Ovary (tissue), 9 donors: Measurements from ENCODE around the gene PER1. TPM values are rescaled to one million over a fixed set of nuclear protein-coding genes. Genes with fewer than 3 reads are reported as not detected.

ENCODE experiments used
- DNase-seq, 5 donors: peaks; one replicate each; pipeline ENCODE4 v3.0.0-alpha.2; 2019 to 2020
- H3K27ac ChIP-seq, 2 donors: fragments of 200-600 bp; one replicate each; pipeline versions ENCODE4 v1.5.1 to v1.8.0; 2019 to 2022
- H3K27me3 ChIP-seq: fragments of 200-600 bp; one replicate; pipeline ENCODE4 v1.8.0; 2022
- H3K36me3 ChIP-seq: fragments of 200-600 bp; sonication (generic); one replicate; pipeline ENCODE4 v1.5.1; 2019
- H3K4me1 ChIP-seq: one replicate; pipeline ENCODE4 v1.8.1; 2013; ENCODE audit warnings: mild to moderate bottlenecking, moderate library complexity; ENCODE audit not compliant: insufficient read depth
- H3K4me3 ChIP-seq: fragments of 200-600 bp; sonication (generic); one replicate; pipeline ENCODE4 v1.5.1; 2017
- H3K9me3 ChIP-seq, 2 donors: fragments of 200-600 bp in 1 of 2; sonication (generic) in 1 of 2; one replicate each; pipeline versions ENCODE4 v1.5.1 to v1.8.1; 2013 to 2019; ENCODE audit warnings: mild to moderate bottlenecking in 1 of 2, moderate library complexity in 1 of 2
- CTCF ChIP-seq, 3 donors: fragments of 450-650 bp in 2 of 3; fragments of 200-600 bp in 1 of 3; IDR thresholded peaks; one replicate each; pipeline versions ENCODE4 v1.5.1 to v1.8.0; 2016 to 2022; ENCODE audit warnings: antibody characterized with exemption in 3 of 3, mild to moderate bottlenecking in 1 of 3
- EP300 ChIP-seq: sonication (generic); formaldehyde crosslinking; IDR thresholded peaks from one replicate; pipeline ENCODE4 v1.6.1; 2017; ENCODE audit warnings: antibody characterized with exemption
- POLR2A ChIP-seq: fragments of 450-650 bp; IDR thresholded peaks from one replicate; pipeline ENCODE4 v1.6.1; 2017; ENCODE audit warnings: antibody characterized with exemption, mild to moderate bottlenecking, moderate library complexity
- WGBS, 3 donors: extraction: QIAGEN DNeasy Blood & Tissue Kit in 1 of 3; methylation state at CpG; one replicate each; pipeline versions ENCODE4 v1.1.5 to v1.1.7; 2013 to 2017; 5-methylcytosine and 5-hydroxymethylcytosine counted together
- intact Hi-C, 4 donors: fragments of 100-400 bp; cut with DNase I; formaldehyde crosslinking; loops; one replicate each; pipeline versions ENCODE4 v1.11.0 to v1.15.1; 2022 to 2023
- polyA plus RNA-seq, 2 donors: library from polyadenylated mRNA; stranded (reverse); fragments of 200-250 nt in 1 of 2; fragments of 350-450 nt in 1 of 2; fragmentation: Illumina TruSeq in 1 of 2; extraction: RNeasy Lipid Tissue Mini Kit (QIAGEN cat#74804) in 1 of 2; gene quantifications; one replicate each; pipeline ENCODE4 v1.2.3, GENCODE V29; 2013 to 2014
- total RNA-seq, 7 donors: library from RNA; depleted of rRNA in 2 of 7; stranded (reverse); fragments of >200 nt in 2 of 7; fragmentation: NEBNext Ultra II Directional in 3 of 7; extraction: Animal tissue kit (Norgen Biotek cat#: 25700) in 3 of 7; gene quantifications; one replicate each; pipeline versions ENCODE4 v1.1.0 to v1.2.4, GENCODE V29; 2016 to 2023
- donor health status: DM: no; HTN: no; CAD: no; lungs with moderate emphysema.
- donor health status: DM: no; HTN: no; CAD: no.
- donor health status: Bipolar disorder and iron deficiency.
- donor health status: DM: yes; HTN: yes; CAD: no.
- donor health status: DM: no; HTN: no; CAD: no.
- donor health status: DM: yes; HTN: yes; CAD: no.

The PER1 gene
- total and polyA plus RNA-seq, 9 donors, result 12.8 to 394 (median 164) TPM

- no peaks in the 10 kb centered on the region for H3K27me3 ChIP-seq
- DNase-seq, result peak; percentile 35 to 62 (median 56)
- H3K27ac ChIP-seq, result no peak within 1 kb of the TSS
- TF ChIP-seq CTCF (IDR thresholded peaks at IDR 0.05) (no peak), POLR2A (no peak)
- no peaks in the 10 kb centered on the region for H3K36me3 ChIP-seq
- peaks cover 11% of the 10 kb centered on the region for H3K4me1 ChIP-seq
- WGBS, 3 donors, result 1% methylated on average over 29 of the region's 29 CpGs
- peak within 1 kb of the TSS; percentile 51 for H3K4me3 ChIP-seq
- intact Hi-C loops, result loop anchor here in 3 of 4 donors (2.0 to 10.0 kb wide), 5 partner anchors 39 to 101 kb away; partner anchors contain the start of genes TMEM107 (in 1 of the 3) and VAMP2 (in 1 of the 3)
- no peaks in the 10 kb centered on the region for H3K9me3 ChIP-seq
Measured at GRCh38 chr17:8123695-8124349, 28.4 kb downstream of the PER1 start, which contains the start of gene HES7. Gene HES7 (minus strand): TSS chr17:8124106. CDS start chr17:8124084, 22 bp downstream.

DNA sequence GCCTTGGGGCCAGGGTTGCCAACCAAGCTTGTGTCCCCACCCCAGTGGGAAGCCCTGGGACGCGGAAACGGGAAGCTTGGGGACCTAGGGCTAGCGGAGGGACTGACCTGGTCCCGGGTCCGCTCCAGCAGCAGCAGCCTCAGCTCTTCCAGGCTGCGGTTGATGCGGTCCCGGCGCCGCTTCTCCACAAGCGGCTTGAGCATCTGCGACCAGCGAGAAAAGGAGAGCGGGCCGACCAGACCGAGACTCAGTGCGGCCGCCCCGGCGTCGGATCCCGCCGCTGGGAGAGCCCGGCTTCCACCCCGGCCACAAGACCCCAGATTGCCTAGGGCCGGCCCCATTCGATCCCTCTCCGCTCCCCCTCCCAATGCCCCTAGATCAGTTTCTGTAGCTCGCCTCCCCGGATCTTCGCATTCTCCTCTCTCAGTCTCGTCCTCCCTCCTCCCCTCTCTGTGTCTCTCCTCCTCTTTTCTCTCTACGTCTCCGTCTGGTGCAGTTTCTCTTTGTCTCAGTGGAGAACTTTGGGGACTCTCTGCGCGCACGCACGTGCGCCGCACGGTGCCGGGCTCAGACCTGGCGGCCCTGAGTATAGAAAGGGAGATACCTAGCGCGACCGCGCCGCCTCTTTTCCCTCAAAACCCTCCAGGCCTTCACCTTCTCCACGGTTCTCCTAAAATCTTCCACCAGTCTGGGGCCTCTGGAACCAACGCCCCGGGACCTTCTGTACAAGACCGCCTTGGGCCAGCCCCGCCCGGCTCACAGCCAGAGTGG is 29.1 kb downstream of the PER1 start:
- H3K4me1 ChIP-seq, result peaks cover 16% of the 10 kb centered on the region
- TF ChIP-seq EP300 (no peak), CTCF (IDR thresholded peaks at IDR 0.05) (no peak), POLR2A (no peak)
- peak overlapping the region; percentile 51 for H3K4me3 ChIP-seq
- H3K27me3 ChIP-seq, result no peaks in the 10 kb centered on the region
- 0 to 1% (median 1%) methylated on average over 55 of the region's 55 CpGs for WGBS, 3 donors
- H3K36me3 ChIP-seq, result no peaks in the 10 kb centered on the region
- H3K27ac ChIP-seq, result no peak overlapping the region
- peak in 3 of 5 donors; percentile 47 to 56 (median 56) for DNase-seq
- H3K9me3 ChIP-seq, result no peaks in the 10 kb centered on the region
- intact Hi-C loops, result loop anchor here in 3 of 4 donors (2.0 to 10.0 kb wide), 5 partner anchors 40 to 102 kb away; partner anchors contain the start of genes TMEM107 (in 1 of the 3) and VAMP2 (in 1 of the 3)

- no peaks in the 10 kb centered on the region for H3K9me3 ChIP-seq
- 0 to 1% (median 0%) methylated on average over 29 of the region's 29 CpGs for WGBS, 3 donors
- no peaks in the 10 kb centered on the region for H3K36me3 ChIP-seq
- H3K4me3 ChIP-seq, result peak overlapping the region; percentile 51
- TF ChIP-seq EP300, result no peak
- no peak for TF ChIP-seq POLR2A
- no peak for TF ChIP-seq CTCF (IDR thresholded peaks at IDR 0.05)
- H3K27me3 ChIP-seq, result no peaks in the 10 kb centered on the region
- peak in 3 of 5 donors; percentile 56 to 59 (median 57) for DNase-seq
- peaks cover 20% of the 10 kb centered on the region for H3K4me1 ChIP-seq
- intact Hi-C loops, result loop anchor here in 3 of 4 donors (2.0 to 10.0 kb wide), 5 partner anchors 40 to 102 kb away; partner anchors contain the start of genes TMEM107 (in 1 of the 3) and VAMP2 (in 1 of the 3)
- H3K27ac ChIP-seq, result peak overlapping the region in 1 of 2 donors; percentile 26
Measured at GRCh38 chr17:8122422-8122923, 29.7 kb downstream of the PER1 start.
